Loucy (cell line): Measurements from ENCODE around the gene LYRM9.
"Not testable (repeated sequence)": the region's sequence is repeated elsewhere in the genome, so short reads cannot be mapped to it uniquely, and the experiment has no call there.

ENCODE experiments used
- EZH2phosphoT487 ChIP-seq: fragments of 200-600 bp; IDR thresholded peaks from 2 replicates; pipeline ENCODE4 v1.6.1; 2018; ENCODE audit warnings: antibody characterized with exemption, mild to moderate bottlenecking, moderate library complexity, borderline replicate concordance
- TF ChIP-seq, protein P1 (sequence below): fragments of 200-600 bp; sonication (generic); conservative IDR thresholded peaks from 2 replicates; pipeline ENCODE4 v1.5.1; 2014; ENCODE audit warnings: mild to moderate bottlenecking, antibody characterized with exemption, low read length

DNA sequence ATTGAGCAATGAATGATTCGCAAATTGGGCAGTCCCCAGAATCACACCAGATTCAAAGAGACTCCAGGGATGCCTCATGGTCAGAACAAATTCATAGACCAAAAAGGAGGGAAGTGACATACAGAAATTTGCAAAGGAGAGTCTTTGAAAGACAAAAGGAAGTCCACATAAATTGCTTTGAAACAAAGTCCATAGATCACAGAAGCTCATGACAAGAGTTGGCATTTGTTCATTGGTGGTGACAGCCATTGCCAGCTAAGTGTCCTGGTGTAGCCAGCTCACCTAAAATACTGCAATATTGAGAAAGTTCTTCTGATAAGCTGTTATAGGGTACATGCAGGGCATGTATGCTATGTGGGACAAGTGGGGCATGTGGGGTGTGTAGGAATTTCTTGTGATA, 55.4 kb downstream of the LYRM9 start:
- TF ChIP-seq, protein P1, sequence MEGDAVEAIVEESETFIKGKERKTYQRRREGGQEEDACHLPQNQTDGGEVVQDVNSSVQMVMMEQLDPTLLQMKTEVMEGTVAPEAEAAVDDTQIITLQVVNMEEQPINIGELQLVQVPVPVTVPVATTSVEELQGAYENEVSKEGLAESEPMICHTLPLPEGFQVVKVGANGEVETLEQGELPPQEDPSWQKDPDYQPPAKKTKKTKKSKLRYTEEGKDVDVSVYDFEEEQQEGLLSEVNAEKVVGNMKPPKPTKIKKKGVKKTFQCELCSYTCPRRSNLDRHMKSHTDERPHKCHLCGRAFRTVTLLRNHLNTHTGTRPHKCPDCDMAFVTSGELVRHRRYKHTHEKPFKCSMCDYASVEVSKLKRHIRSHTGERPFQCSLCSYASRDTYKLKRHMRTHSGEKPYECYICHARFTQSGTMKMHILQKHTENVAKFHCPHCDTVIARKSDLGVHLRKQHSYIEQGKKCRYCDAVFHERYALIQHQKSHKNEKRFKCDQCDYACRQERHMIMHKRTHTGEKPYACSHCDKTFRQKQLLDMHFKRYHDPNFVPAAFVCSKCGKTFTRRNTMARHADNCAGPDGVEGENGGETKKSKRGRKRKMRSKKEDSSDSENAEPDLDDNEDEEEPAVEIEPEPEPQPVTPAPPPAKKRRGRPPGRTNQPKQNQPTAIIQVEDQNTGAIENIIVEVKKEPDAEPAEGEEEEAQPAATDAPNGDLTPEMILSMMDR: not testable (repeated sequence)
- not testable (repeated sequence) for TF ChIP-seq EZH2phosphoT487
